HepG2 (cell line): ENCODE data around the gene TXNRD2. TPM values are rescaled to one million over a fixed set of nuclear protein-coding genes. Genes with fewer than 3 reads are reported as not detected.
A peak's percentile ranks its signal among the peaks of the same experiment; 100 is the strongest.

Experiments used
- ATF5 ChIP-seq: sonication (generic); formaldehyde crosslinking; IDR thresholded peaks from 2 replicates; pipeline ENCODE4 v1.4.0; 2020; ENCODE audit warnings: mild to moderate bottlenecking, low read depth, missing genetic modification reagents
- TFDP1 ChIP-seq: IDR thresholded peaks from 2 replicates; pipeline ENCODE4 v1.6.1; 2016; ENCODE audit warnings: missing compliant biosample characterization, missing genetic modification reagents, borderline replicate concordance
- TFDP2 ChIP-seq: sonication (generic); formaldehyde crosslinking; IDR thresholded peaks from 2 replicates; pipeline ENCODE4 v1.4.0; 2020; ENCODE audit warnings: missing genetic modification reagents
- TFE3 ChIP-seq: IDR thresholded peaks from 2 replicates; pipeline ENCODE4 v1.6.1; 2016
- XBP1 ChIP-seq: sonication (generic); formaldehyde crosslinking; IDR thresholded peaks from 2 replicates; pipeline ENCODE4 v1.5.0; 2020; ENCODE audit warnings: missing genetic modification reagents
- ZBTB25 ChIP-seq: IDR thresholded peaks from 2 replicates; pipeline ENCODE4 v1.6.1; 2018; ENCODE audit warnings: missing genetic modification reagents
- ZNF329 ChIP-seq: sonication (generic); formaldehyde crosslinking; IDR thresholded peaks from 2 replicates; pipeline ENCODE4 v1.9.0; 2021; ENCODE audit warnings: low read depth, mild to moderate bottlenecking, missing genetic modification reagents
- ZNF362 ChIP-seq: sonication (generic); formaldehyde crosslinking; IDR thresholded peaks from 2 replicates; pipeline ENCODE4 v1.4.0; 2020; ENCODE audit warnings: missing genetic modification reagents, mild to moderate bottlenecking, borderline replicate concordance
- ZNF414 ChIP-seq: sonication (generic); formaldehyde crosslinking; IDR thresholded peaks from 2 replicates; pipeline ENCODE4 v1.5.0; 2020; ENCODE audit warnings: missing genetic modification reagents
- ZNF557 ChIP-seq: sonication (generic); formaldehyde crosslinking; IDR thresholded peaks from 2 replicates; pipeline ENCODE4 v1.4.0; 2020; ENCODE audit warnings: missing genetic modification reagents
- ZNF574 ChIP-seq: sonication (generic); formaldehyde crosslinking; IDR thresholded peaks from 2 replicates; pipeline ENCODE4 v1.4.0; 2020; ENCODE audit warnings: missing genetic modification reagents
- ZNF678 ChIP-seq: sonication (generic); formaldehyde crosslinking; IDR thresholded peaks from 2 replicates; pipeline ENCODE4 v1.4.0; 2020; ENCODE audit warnings: mild to moderate bottlenecking, missing genetic modification reagents
- ZNF710 ChIP-seq: sonication (generic); formaldehyde crosslinking; IDR thresholded peaks from 2 replicates; pipeline ENCODE4 v1.5.0; 2020; ENCODE audit warnings: mild to moderate bottlenecking, missing genetic modification reagents, borderline replicate concordance
- ZNF782 ChIP-seq: sonication (generic); formaldehyde crosslinking; IDR thresholded peaks from 2 replicates; pipeline ENCODE4 v1.4.0; 2020; ENCODE audit warnings: missing genetic modification reagents, mild to moderate bottlenecking, borderline replicate concordance
- polyA plus RNA-seq, 8 experiments: library from polyadenylated mRNA; depleted of rRNA in 3 of 8; stranded (reverse) in 7 of 8; unstranded in 1 of 8; fragments of >200 nt; fragmentation: Illumina TruSeq in 4 of 8; extraction: Trizol in 4 of 8; gene quantifications; 2 replicates each; pipeline versions ENCODE4 v1.2.1 to v1.2.3, GENCODE V29; 2011 to 2016; ENCODE audit warnings: low read depth in 4 of 8, missing spikeins in 1 of 8, mixed read lengths in 1 of 8; ENCODE audit not compliant: insufficient read depth in 1 of 8
- total RNA-seq, 5 experiments: library from RNA; depleted of rRNA; stranded (reverse); fragments of >200 nt; fragmentation: Illumina TruSeq; extraction: Trizol; gene quantifications; 2 replicates each; pipeline ENCODE4 v1.2.3, GENCODE V29; 2016; ENCODE audit warnings: low read depth in 1 of 5

Gene TXNRD2
- total and polyA plus RNA-seq, 2 of the 13 experiments (the other 11 are each of a cell fraction or from before 2014, with no cell fraction given), result 17.5 to 18.6 TPM

GRCh38 chr22:19941365-19942082, at the start of gene TXNRD2, which contains the start of gene COMT (continued):
- TF ChIP-seq TFDP2 (CRISPR knock-in tag), result peak; percentile 72
- TF ChIP-seq ZNF557, result no peak
- no peak for TF ChIP-seq ZNF329
- peak; percentile 62; the same call in 1 of the 2 replicates for TF ChIP-seq ZBTB25 (CRISPR knock-in tag)
- no peak for TF ChIP-seq ZNF414 (CRISPR knock-in tag)
- TF ChIP-seq XBP1 (CRISPR knock-in tag), result no peak
- no peak for TF ChIP-seq TFE3
- TF ChIP-seq ATF5 (CRISPR knock-in tag), result no peak
- TF ChIP-seq ZNF782, result 0 out of 2 replicates have a peak, but pooled peaks have one; percentile 47
- TF ChIP-seq TFDP1 (CRISPR knock-in tag), result peak; percentile 69; the same call in 1 of the 2 replicates
- no peak for TF ChIP-seq ZNF710 (CRISPR knock-in tag)
- TF ChIP-seq ZNF574, result no peak
- TF ChIP-seq ZNF678 (CRISPR knock-in tag), result no peak; the same call in 1 of the 2 replicates
- no peak; the same call in 1 of the 2 replicates for TF ChIP-seq ZNF362 (CRISPR knock-in tag)
